Glutamatergic neuron (in vitro differentiated cells): ENCODE results near the gene NAGK. TPM values are rescaled to one million over a fixed set of nuclear protein-coding genes. Genes with fewer than 3 reads are reported as not detected.
"Not testable (repeated sequence)": the region's sequence is repeated elsewhere in the genome, so short reads cannot be mapped to it uniquely, and the experiment has no call there.

Experiments
- DNase-seq: peaks from one replicate; pipeline ENCODE4 v3.0.0; 2022
- H3K27ac Mint-ChIP-seq: one replicate; pipeline ENCODE4 v1.8.0; 2020; ENCODE audit warnings: mild to moderate bottlenecking, mixed read lengths, inconsistent platforms; ENCODE audit not compliant: unreplicated experiment
- H3K27me3 Mint-ChIP-seq: one replicate; pipeline ENCODE4 v1.8.0; 2020; ENCODE audit warnings: mild to moderate bottlenecking, moderate library complexity, mixed read lengths, inconsistent platforms; ENCODE audit not compliant: unreplicated experiment
- H3K36me3 Mint-ChIP-seq: one replicate; pipeline ENCODE4 v1.8.0; 2020; ENCODE audit warnings: mild to moderate bottlenecking, mixed read lengths, inconsistent platforms; ENCODE audit not compliant: unreplicated experiment
- H3K4me1 Mint-ChIP-seq: one replicate; pipeline ENCODE4 v1.8.0; 2020; ENCODE audit warnings: mild to moderate bottlenecking, low read depth, mixed read lengths, inconsistent platforms; ENCODE audit not compliant: unreplicated experiment
- H3K4me3 Mint-ChIP-seq: one replicate; pipeline ENCODE4 v1.8.0; 2020; ENCODE audit warnings: mild to moderate bottlenecking, mixed read lengths, inconsistent platforms; ENCODE audit not compliant: unreplicated experiment
- H3K9me3 Mint-ChIP-seq: one replicate; pipeline ENCODE4 v1.8.0; 2020; ENCODE audit warnings: mild to moderate bottlenecking, moderate library complexity, mixed read lengths, inconsistent platforms; ENCODE audit not compliant: unreplicated experiment
- CTCF ChIP-seq: fragments of 200-600 bp; sonication (generic); IDR thresholded peaks from one replicate; pipeline ENCODE4 v1.5.0; 2021; ENCODE audit not compliant: partially characterized antibody, unreplicated experiment
- total RNA-seq: library from RNA; stranded (reverse); fragmentation: NEBNext Ultra II Directional; extraction: Animal tissue kit (Norgen Biotek cat#: 25700); gene quantifications from one replicate; pipeline ENCODE4 v1.2.1, GENCODE V29; 2021; ENCODE audit not compliant: unreplicated experiment

NAGK gene
- total RNA-seq, 1 donor from 2014 or later, result 188 TPM

DNA sequence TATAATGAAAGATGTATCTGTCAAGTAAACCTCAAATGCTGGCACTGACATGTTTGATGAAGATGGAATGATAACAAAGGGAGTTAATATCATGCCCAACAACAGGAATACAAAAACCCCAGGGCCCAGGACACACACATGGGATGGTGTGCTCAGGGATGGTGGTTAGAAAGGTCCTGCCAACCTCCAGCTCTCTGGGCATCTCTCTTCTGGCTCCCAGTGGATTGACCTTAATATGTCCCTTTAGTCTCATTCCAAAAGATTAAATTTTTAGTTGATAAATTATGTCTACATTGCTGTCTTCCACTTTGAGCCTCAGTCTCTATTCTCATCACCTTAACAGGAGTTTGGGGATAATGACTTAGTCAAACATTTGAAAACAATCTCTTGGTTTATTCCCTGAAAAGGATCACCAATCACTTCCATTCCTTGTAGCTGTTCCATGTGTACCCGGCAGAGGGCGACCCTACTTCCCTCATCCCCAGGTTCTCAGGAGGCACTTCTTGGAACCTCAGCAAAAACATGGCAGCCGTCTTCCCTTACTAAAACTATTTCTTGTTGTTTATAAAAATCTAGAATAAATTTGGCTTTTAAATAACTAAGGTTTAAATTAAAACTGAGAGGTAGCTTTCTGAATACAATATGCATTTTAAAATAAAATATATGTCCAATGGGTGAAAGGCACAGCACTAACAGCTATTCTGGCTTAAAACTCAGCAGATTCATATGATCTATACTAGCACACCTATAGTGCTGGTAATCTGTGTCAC lies 31.9 kb downstream of the NAGK start:
- Mint-ChIP-seq H3K36me3 (no peaks in the 10 kb centered on the region), H3K9me3 (peaks cover under 1% of the 10 kb centered on the region), H3K4me1 (peaks cover 4% of the 10 kb centered on the region), H3K4me3 (no peak overlapping the region), H3K27me3 (no peaks in the 10 kb centered on the region), H3K27ac (no peak overlapping the region)
- DNase-seq, result peak; percentile 77
- TF ChIP-seq CTCF, result peak; percentile 80

DNA sequence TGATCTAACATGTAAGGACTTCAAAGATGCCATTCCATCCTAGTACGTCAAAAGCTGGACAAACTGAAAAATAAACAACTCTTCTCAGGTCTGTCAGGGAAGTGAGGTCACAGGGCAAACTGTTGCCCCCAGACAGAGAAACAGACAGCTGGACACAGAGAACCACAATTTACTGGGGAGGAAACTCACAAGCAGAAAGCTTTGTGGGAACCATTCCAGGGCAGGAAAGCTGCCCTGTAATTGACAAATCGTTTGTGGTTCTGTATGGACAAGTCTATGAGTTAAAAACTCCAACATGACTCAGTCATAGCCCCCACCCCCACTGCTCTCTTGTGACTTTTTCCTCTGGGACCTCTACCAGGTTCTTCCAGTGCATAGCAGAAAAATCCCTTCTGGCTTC lies 33.2 kb downstream of the NAGK start:
- peaks cover 2% of the 10 kb centered on the region for H3K9me3 Mint-ChIP-seq
- H3K36me3 Mint-ChIP-seq, result no peaks in the 10 kb centered on the region
- H3K4me1 Mint-ChIP-seq, result peaks cover 4% of the 10 kb centered on the region
- DNase-seq, result no peak
- H3K4me3 Mint-ChIP-seq, result no peak overlapping the region
- TF ChIP-seq CTCF, result no peak
- H3K27me3 Mint-ChIP-seq, result no peaks in the 10 kb centered on the region
- H3K27ac Mint-ChIP-seq, result no peak overlapping the region

- Mint-ChIP-seq H3K27ac (no peak overlapping the region), H3K4me3 (no peak overlapping the region)
- DNase-seq, result no peak
Observed at GRCh38 chr2:71102981-71103681, 34.7 kb downstream of the NAGK start.

DNA sequence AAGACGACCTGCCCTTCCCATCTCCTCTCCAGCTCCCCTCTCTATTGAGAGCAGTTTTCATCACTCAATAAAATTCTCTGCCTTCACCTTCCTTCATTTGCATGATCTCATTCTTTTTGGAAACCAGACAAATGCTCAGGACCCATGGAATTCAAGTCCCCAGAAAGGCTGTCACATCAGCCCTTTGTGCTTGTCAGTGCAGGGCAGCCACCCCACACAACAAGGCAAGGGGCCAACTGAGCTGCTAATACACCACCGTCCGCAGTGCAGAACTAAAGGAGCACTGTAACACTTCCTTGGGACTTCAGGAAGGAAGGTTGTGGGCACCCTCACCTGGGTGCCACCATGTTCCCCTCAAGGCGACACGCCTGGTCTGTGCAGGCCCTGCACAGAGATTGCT lies 35.4 kb downstream of the NAGK start:
- no peaks in the 10 kb centered on the region for H3K36me3 Mint-ChIP-seq
- H3K27ac Mint-ChIP-seq, result no peak overlapping the region
- H3K4me3 Mint-ChIP-seq, result no peak overlapping the region
- DNase-seq, result no peak
- H3K9me3 Mint-ChIP-seq, result peaks cover 2% of the 10 kb centered on the region
- peaks cover 4% of the 10 kb centered on the region for H3K4me1 Mint-ChIP-seq
- no peaks in the 10 kb centered on the region for H3K27me3 Mint-ChIP-seq
- TF ChIP-seq CTCF, result no peak

More at GRCh38 chr2:71102981-71103681, 34.7 kb downstream of the NAGK start:
- no peaks in the 10 kb centered on the region for H3K36me3 Mint-ChIP-seq
- no peaks in the 10 kb centered on the region for H3K27me3 Mint-ChIP-seq
- H3K9me3 Mint-ChIP-seq, result peaks cover 2% of the 10 kb centered on the region
- H3K4me1 Mint-ChIP-seq, result peaks cover 4% of the 10 kb centered on the region
- no peak for TF ChIP-seq CTCF

DNA sequence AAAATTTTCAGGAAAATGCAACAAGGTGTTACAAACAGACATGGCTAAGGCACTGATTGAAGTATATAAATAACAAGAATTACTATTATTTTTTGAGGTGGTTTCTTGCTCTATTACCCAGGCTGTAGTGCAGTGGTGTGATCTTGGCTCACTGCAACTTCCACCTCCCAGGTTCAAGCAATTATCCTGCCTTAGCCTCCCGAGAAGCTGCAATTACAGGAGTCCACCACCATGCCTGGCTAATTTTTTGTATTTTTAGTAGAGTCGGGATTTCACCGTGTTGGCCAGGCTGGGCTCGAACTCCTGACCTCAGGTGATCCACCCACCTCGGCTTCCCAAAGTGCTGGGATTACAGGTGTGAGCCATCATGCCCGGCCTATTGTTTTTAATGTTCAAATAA lies 38.0 kb downstream of the NAGK start:
- H3K4me3 Mint-ChIP-seq, H3K4me1 Mint-ChIP-seq, H3K36me3 Mint-ChIP-seq, H3K27me3 Mint-ChIP-seq, DNase-seq, H3K9me3 Mint-ChIP-seq, H3K27ac Mint-ChIP-seq: not testable (repeated sequence)
- peak; percentile 23 for TF ChIP-seq CTCF
